ENCODE measurements around the gene TAT. TPM values are rescaled to one million over a fixed set of nuclear protein-coding genes. Genes with fewer than 3 reads are reported as not detected.
A peak's percentile ranks its signal among the peaks of the same experiment; 100 is the strongest.
"Not testable (repeated sequence)": the region's sequence is repeated elsewhere in the genome, so short reads cannot be mapped to it uniquely, and the experiment has no call there.

Gene TAT
- total RNA-seq, 2 donors from 2014 or later = not detected

DNA sequence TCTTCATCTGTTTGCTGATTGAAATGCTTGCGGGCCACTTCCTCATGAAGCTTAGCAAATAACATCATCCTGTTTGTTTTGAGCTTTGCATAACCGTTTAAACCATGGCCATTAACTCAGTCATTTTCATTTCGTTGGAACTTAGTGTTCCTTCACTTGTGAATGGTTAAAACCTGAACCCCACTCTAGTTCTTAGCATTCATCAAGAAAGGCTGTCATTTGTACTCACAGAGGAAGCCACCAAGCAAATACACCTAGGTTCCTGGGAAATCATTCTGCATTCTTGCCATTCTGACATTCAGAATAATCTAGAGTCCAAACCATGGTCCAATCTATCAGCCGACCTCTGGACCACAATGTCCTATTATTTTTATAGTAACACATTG, 8.4 kb upstream of the TAT start:
- intact Hi-C loops (cut with DNase I) = no loop called here
- DNase-seq (no peak), ATAC-seq (peak; percentile 53)
- H3K9me3 ChIP-seq = no peaks in the 10 kb centered on the region
- H3K27ac ChIP-seq = peak overlapping the region in 1 of 4 donors; percentile 60
- H3K4me1 ChIP-seq = no peaks in the 10 kb centered on the region
- no peaks in the 10 kb centered on the region for H3K27me3 ChIP-seq
- TF ChIP-seq, protein P1, sequence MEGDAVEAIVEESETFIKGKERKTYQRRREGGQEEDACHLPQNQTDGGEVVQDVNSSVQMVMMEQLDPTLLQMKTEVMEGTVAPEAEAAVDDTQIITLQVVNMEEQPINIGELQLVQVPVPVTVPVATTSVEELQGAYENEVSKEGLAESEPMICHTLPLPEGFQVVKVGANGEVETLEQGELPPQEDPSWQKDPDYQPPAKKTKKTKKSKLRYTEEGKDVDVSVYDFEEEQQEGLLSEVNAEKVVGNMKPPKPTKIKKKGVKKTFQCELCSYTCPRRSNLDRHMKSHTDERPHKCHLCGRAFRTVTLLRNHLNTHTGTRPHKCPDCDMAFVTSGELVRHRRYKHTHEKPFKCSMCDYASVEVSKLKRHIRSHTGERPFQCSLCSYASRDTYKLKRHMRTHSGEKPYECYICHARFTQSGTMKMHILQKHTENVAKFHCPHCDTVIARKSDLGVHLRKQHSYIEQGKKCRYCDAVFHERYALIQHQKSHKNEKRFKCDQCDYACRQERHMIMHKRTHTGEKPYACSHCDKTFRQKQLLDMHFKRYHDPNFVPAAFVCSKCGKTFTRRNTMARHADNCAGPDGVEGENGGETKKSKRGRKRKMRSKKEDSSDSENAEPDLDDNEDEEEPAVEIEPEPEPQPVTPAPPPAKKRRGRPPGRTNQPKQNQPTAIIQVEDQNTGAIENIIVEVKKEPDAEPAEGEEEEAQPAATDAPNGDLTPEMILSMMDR (IDR thresholded peaks at IDR 0.05) = no peak
- no peak for TF ChIP-seq POLR2A (IDR thresholded peaks at IDR 0.05)
- H3K36me3 ChIP-seq (replicated peaks in 1 of 2; ENCODE audit: insufficient read depth in 1 of 2, low read depth in 2 of 2) = no peaks in the 10 kb centered on the region
- H3K4me3 ChIP-seq = no peak overlapping the region
- WGBS, 2 donors = 11 to 16% methylated on average over 4 of the region's 4 CpGs

DNA sequence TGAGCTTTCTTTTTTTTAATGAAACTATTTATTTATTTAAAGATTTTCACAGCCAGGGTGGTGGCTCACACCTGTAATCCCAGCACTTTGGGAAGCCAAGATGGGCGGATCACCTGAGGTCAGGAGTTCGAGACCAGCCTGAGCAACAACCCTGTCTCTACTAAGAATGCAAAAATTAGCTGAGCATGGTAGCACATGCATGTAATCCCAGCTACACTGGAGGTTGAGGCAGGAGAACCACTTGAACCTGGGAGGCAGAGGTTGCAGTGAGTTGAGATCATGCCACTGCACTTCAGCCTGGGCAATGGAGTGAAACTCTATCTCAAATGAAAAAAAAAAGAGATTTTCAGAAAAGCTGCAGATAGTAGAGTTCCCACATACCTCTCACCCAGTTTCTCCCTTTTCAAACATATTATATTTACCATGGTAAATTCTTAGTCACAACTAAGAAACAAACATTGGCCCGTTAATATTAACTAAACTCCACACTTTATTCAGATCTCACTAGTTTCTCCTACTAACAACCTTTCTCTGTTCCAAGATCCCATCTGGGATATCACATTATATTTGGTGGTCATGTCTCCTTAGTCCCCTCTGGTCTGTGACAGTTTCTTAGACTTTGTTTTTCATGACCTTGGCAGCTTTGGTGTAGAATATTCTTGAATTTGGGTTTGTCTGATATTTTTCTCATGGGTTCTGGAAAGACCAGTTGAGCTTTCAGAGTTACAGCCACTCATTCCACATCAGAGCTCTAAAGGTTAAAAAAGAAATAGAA, 7.8 kb upstream of the TAT start:
- WGBS, 2 donors = 72 to 76% methylated on average over 3 of the region's 3 CpGs
- Histone ChIP-seq H3K27ac (peak overlapping the region in 2 of 4 donors; percentile 21 to 60), H3K27me3 (no peaks in the 10 kb centered on the region), H3K9me3 (no peaks in the 10 kb centered on the region), H3K4me1 (no peaks in the 10 kb centered on the region), H3K36me3 (replicated peaks in 1 of 2; ENCODE audit: insufficient read depth in 1 of 2, low read depth in 2 of 2) (no peaks in the 10 kb centered on the region), H3K4me3 (no peak overlapping the region)
- intact Hi-C loops (cut with DNase I) = no loop called here
- DNase-seq (no peak), ATAC-seq (no peak)
- TF ChIP-seq POLR2A (IDR thresholded peaks at IDR 0.05) = no peak
- TF ChIP-seq, protein P1 (IDR thresholded peaks at IDR 0.05) = no peak

DNA sequence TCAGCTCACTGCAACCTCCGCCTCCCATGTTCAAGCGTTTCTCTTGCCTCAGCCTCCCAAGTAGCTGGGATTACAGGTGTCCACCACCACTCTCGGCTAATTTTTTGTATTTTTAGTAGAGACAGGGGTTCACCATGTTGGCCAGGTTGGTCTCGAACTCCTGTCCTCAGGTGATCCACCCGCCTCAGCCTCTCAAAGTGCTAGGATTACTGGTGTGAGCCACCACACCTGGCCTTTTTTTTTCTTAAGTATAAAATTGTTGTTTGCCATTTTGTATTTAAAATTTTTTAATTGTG, 5.6 kb upstream of the TAT start:
- WGBS, 2 donors = 83 to 88% methylated on average over 5 of the region's 5 CpGs
- H3K9me3 ChIP-seq; H3K4me3 ChIP-seq; H3K36me3 ChIP-seq (replicated peaks in 1 of 2; ENCODE audit: insufficient read depth in 1 of 2, low read depth in 2 of 2); H3K27ac ChIP-seq; DNase-seq; ATAC-seq; H3K27me3 ChIP-seq; intact Hi-C loops (cut with DNase I); H3K4me1 ChIP-seq: not testable (repeated sequence)

DNA sequence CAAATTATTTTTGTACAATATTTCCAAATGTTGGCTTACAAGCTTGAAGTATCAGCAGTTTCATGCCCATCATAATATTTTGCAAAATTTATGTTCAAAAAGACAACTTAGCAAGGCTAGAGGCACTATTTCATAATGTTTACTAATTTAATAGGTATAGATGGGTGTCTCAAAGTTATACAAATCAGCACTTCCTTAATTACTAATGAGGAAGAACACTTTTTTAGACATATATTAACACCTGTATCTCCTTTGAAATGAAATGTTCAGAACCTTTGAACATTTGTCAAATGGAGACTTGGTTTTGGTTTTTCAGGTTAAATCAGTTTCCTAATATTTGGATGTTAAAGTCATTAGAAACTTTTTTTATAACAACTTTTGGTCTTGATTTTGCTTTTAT, 2.2 kb downstream of the TAT start:
- no peak for DNase-seq
- Histone ChIP-seq H3K4me3 (no peak overlapping the region), H3K27me3 (no peaks in the 10 kb centered on the region), H3K36me3 (replicated peaks in 1 of 2; ENCODE audit: insufficient read depth in 1 of 2, low read depth in 2 of 2) (no peaks in the 10 kb centered on the region), H3K9me3 (no peaks in the 10 kb centered on the region), H3K27ac (no peak overlapping the region), H3K4me1 (peaks cover 14% of the 10 kb centered on the region)
- intact Hi-C loops (cut with DNase I) = no loop called here
- TF ChIP-seq, protein P1 (IDR thresholded peaks at IDR 0.05) = no peak
- no peak for TF ChIP-seq POLR2A (IDR thresholded peaks at IDR 0.05)
- no peak for ATAC-seq

DNA sequence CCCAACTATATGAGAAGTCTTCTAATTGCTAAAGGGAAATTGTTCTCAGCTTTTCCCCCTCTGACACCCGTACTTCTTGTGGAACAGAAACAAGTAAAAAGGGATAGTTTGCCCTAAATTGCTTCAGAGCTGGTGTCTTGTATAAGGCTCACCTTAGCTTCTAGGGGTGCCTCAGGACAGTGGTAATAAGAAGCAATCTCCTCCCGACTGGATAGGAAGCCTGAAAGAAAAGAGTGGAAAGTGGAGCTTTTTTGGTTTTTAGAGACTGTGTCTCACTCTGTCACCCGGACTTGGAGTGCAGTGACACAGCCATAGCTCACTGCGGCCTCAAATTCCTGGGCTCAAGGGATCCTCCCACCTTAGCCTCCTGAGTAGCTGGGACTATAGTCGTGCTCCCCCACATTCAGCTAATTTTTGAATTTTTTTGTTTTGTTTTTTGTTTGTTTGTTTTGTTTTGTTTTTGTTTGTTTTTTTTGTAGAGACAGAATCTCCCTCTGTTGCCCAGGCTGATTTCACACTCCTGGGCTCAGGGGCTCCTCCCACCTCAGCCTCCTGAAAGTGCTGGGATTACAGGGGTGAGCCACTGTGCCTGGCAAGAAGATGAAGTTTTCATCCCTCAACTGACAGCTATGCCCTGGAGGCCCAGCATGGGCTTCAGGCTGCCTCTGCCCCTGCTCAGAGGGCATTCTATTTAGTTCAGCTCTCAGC, 3.4 kb downstream of the TAT start:
- Histone ChIP-seq H3K27ac (peak overlapping the region in 1 of 4 donors; percentile 74), H3K27me3 (no peaks in the 10 kb centered on the region), H3K4me1 (peaks cover 14% of the 10 kb centered on the region), H3K4me3 (no peak overlapping the region), H3K9me3 (no peaks in the 10 kb centered on the region), H3K36me3 (replicated peaks in 1 of 2; ENCODE audit: insufficient read depth in 1 of 2, low read depth in 2 of 2) (no peaks in the 10 kb centered on the region)
- no peak for TF ChIP-seq POLR2A (IDR thresholded peaks at IDR 0.05)
- TF ChIP-seq, protein P1 (IDR thresholded peaks at IDR 0.05) = no peak
- intact Hi-C loops (cut with DNase I) = no loop called here
- DNase-seq = no peak
- ATAC-seq = no peak
- 76% methylated on average over 5 of the region's 5 CpGs for WGBS, 2 donors

Measured in body of pancreas (tissue), 4 donors.